NCI-H345 treated with DMSO at 0.1 percent for 48 hours (cell line): ENCODE measurements around the gene ZDHHC13.

Experiments used
- DNase-seq: peaks from one replicate; lab custom pipeline; 2025; ENCODE audit not compliant: unreplicated experiment; lab: John Stamatoyannopoulos, UW

Gene ZDHHC13

DNA sequence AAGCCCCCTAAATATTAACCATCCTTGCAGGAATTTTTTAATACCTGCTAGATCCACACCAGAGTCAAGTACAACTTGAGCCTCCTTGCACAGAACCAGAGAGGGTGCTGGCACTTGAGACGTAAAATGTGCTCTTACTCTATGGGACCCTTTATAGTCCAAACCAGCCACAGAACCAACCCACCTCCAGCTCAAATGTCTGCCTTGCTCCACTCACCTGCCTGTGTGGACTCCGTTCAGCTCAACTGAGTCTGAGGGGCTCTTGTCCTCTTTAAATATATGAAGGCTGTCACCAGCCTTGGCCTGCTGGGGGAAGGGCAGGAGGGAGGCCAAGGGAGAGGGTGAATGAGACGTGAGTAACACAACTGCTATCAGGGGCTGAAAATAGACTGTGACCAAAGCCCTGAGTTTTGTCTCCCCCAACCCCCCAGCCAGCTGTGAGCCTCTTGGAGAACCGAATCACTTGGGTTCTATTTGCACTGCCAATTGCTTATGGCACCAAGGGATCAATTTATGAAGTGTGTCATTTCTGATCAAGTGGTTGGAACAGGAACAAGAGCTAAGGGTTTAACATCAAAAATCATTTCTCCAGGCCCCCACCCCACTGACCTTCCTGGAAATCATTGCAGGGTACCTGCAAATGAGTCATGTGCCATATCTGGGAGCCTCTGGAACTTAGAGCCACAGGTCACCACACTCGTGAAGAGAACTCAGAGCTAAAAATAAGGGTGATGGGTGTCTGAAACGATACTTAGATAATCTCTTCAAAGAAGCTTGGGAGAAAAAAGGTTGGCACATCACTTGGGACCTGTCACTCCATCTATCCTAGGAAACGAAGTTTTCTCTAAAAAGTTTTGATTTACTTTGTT is 85.0 kb downstream of the ZDHHC13 start, which contains the start of gene CSRP3:
TSS of gene CSRP3 (minus strand) at position 247 of the 869 bp plus-strand sequence. CDS start 9,535 bp downstream, outside the sequence.
- no peak for DNase-seq

GRCh38 chr11:19204836-19205235 is 87.9 kb downstream of the ZDHHC13 start:
- DNase-seq = no peak

- no peak for DNase-seq
Observed at GRCh38 chr11:19208181-19208580, 91.2 kb downstream of the ZDHHC13 start.

DNA sequence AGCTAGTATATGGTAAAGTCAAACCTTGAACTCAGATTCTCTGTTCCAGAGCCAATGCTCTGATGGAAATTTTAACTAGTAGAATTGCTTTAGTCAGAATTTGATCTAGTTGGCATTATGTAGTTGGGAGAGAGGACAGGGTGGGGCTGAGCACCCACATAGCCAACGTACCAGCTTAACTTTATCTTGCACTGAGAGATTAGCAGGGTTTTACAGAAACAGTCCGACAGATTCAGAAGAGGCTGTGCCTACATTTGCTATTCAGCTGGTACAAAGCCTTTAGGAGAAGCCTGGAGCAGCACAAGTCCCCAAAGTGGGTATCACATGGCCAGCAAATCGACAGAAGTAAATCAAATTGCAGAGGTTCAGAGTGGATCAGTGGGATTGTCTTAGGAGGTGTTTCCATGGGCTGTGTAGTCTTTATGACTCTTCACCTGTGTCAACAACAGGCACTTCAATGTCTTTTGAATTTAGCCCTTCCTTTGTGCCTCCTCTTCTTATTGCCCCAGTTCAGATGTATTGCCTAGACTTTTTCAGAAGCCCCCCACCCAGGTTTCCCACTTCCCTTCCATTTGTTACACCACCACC is 92.1 kb downstream of the ZDHHC13 start:
- DNase-seq = no peak

GRCh38 chr11:19209617-19210370 is 92.8 kb downstream of the ZDHHC13 start:
- DNase-seq = no peak

- DNase-seq = no peak
Observed at GRCh38 chr11:19216021-19216420, 99.1 kb downstream of the ZDHHC13 start.

- no peak for DNase-seq
Observed at GRCh38 chr11:19216709-19217374, 99.9 kb downstream of the ZDHHC13 start.

GRCh38 chr11:19218216-19218615 is 101.2 kb downstream of the ZDHHC13 start:
- DNase-seq = no peak

DNA sequence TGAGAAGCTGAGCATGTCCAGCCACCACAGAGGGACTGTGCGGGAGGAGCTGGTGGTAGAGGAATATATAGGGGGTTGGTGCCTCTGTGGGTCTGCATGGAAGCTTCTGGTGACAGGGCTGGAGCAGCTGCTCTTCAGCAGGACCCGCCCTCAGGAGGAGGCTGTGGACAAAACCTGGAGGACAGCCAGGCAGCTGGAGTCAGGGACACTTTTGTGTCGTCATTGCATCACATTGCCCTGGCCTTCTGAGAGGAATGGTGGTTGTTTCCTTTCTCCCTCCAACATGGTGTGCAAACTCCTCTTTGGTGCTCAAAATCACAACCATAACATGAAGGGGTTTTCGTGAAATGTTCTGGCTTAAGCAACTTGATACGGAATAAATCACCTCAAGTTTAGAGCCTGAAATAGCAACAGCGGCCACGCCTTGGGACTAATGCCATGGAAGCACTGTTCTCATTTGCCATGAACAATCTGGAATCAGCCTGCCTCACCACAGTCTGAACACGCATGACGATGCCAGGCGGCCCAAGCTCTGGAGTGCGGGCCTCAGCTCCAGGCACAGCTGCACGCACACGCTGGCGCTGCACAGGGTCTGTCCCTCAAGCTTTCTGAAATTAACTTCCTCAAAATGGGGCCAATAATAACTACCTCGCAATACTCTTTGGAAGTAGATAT is 102.0 kb downstream of the ZDHHC13 start:
- no peak for DNase-seq

DNA sequence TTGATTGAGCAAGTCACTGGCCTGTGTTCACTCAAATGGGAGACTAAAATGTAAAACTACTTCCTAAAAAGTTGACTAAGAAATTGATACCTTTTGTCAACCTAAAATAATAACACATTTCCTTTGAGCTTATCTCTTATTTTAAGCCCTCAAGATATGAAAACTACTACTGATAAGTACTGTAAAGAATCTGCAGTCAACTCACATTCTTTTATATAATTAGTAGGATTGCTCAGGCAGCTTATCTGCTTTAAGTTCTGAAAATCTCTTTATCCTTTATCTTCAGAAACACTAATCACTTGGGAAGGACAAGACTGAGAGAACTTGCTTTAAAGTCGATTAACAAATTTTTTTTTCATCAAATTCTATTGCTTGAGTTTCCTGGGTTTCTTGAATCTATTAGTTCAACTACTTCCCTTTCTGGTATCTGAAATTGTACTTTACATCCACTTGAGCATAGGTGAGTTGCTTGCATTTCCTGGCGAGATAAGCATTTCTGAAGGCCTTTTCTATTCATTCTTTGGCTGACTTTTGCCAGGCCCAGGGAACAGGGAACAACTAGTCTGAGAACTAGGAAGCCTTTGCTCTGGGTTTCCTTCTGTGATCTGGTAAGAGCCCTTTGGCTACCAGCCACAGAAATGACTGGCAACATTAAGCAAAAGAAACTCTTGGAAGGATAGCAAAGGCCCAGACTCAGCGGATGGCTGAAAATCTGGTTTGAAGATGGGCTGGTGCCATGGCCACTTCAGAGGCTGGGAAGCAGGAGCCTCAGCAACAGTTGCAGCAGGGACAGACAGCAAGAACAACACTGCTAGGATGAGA is 104.1 kb downstream of the ZDHHC13 start:
- DNase-seq = no peak

DNA sequence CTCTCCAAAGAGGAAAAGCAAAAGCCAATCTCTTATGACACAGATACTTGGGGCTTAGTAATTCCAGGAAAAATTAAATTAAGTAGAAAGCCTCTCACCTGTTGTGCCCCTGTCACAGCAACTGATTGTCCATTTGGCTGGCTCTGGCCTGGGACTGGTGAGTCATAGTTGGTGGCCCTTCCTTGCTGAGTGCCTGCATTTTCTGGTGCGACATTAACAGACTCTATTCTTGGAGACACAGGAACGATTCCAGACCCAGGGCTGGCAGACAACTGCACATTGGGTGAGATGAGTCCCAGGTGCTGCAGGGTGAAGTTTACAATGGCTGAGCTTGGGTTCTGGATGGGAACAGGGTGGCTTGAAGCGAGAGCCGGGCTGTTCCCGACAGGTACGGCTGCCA is 108.2 kb downstream of the ZDHHC13 start:
- no peak for DNase-seq

- no peak for DNase-seq
Observed at GRCh38 chr11:19225581-19225980, 108.6 kb downstream of the ZDHHC13 start.
